ENCODE data around the gene PAPSS1.
A peak's percentile ranks its signal among the peaks of the same experiment; 100 is the strongest.
"Not testable (repeated sequence)": the region's sequence is repeated elsewhere in the genome, so short reads cannot be mapped to it uniquely, and the experiment has no call there.

Gene PAPSS1

DNA sequence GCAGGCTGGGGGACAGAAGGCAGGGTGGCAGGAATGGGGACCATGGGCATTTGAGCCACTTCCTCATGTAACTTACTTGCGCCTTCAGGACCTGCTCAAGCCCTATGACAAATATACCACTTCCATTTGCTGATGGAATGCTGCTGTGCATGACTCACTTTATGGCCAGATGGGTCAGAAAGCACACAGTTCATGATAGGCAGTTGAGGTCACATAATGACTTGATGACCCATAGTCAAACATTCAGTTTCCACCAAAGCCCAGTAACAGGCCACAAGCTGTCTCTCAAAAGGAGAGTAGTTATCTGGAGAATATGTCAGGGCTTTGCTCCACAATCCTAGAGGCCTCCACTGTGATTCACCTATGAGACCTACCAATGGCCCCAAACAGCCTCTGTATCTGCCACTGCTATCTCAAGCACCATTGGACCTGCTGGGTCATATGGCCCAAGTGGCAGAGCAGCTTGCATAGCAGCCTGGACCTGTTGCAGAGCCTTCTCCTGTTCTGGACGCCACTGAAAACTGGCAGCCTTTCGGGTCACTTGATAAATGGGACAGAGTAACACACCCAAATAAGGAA, 5.3 kb upstream of the PAPSS1 start:
- Histone ChIP-seq H3K4me1 (ENCODE audit: insufficient read depth, insufficient read length) (no peaks in the 10 kb centered on the region), H3K27me3 (ENCODE audit: insufficient read depth, insufficient read length) (no peaks in the 10 kb centered on the region), H3K9ac (ENCODE audit: insufficient read length, low read depth) (no peak overlapping the region), H3K4me3 (ENCODE audit: insufficient read length, low read depth) (no peak overlapping the region), H3K9me3 (ENCODE audit: insufficient read depth, low read length) (no peaks in the 10 kb centered on the region), H3K36me3 (ENCODE audit: insufficient read depth, insufficient read length, low read length) (no peaks in the 10 kb centered on the region)
- no peak for DNase-seq (ENCODE audit: low read depth, low spot score)
- TF ChIP-seq SUZ12 (IDR thresholded peaks at IDR 0.05; ENCODE audit: extremely low read depth, insufficient read depth, insufficient read length) = no peak
- no peak for TF ChIP-seq ZNF274 (IDR thresholded peaks at IDR 0.05; ENCODE audit: low read depth, low read length)
- no peak for TF ChIP-seq YY1 (IDR thresholded peaks at IDR 0.05; ENCODE audit: insufficient read depth, insufficient read length)

DNA sequence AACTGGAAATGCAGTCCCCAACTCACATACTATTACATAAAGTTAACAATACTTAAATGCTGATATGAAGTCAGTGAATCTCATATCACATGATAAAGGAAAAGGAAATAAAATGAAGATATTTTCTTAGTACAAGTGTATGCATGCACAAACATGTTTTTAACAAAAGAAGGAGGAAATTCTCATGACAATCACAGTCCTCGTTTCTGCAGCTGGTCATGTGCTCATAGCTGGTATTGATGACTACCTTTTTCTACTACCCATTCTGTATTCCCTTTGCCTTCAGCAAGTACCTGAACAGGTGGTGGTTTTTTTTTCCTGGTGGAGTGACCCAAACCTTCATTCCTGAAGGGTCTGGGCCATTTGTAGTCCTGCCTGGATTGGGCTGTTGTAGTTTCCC, 3.3 kb upstream of the PAPSS1 start:
- H3K9me3 ChIP-seq (ENCODE audit: insufficient read depth, low read length); H3K36me3 ChIP-seq (ENCODE audit: insufficient read depth, insufficient read length, low read length); H3K4me3 ChIP-seq (ENCODE audit: insufficient read length, low read depth); H3K27me3 ChIP-seq (ENCODE audit: insufficient read depth, insufficient read length); H3K4me1 ChIP-seq (ENCODE audit: insufficient read depth, insufficient read length); H3K9ac ChIP-seq (ENCODE audit: insufficient read length, low read depth); DNase-seq (ENCODE audit: low read depth, low spot score): not testable (repeated sequence)

DNA sequence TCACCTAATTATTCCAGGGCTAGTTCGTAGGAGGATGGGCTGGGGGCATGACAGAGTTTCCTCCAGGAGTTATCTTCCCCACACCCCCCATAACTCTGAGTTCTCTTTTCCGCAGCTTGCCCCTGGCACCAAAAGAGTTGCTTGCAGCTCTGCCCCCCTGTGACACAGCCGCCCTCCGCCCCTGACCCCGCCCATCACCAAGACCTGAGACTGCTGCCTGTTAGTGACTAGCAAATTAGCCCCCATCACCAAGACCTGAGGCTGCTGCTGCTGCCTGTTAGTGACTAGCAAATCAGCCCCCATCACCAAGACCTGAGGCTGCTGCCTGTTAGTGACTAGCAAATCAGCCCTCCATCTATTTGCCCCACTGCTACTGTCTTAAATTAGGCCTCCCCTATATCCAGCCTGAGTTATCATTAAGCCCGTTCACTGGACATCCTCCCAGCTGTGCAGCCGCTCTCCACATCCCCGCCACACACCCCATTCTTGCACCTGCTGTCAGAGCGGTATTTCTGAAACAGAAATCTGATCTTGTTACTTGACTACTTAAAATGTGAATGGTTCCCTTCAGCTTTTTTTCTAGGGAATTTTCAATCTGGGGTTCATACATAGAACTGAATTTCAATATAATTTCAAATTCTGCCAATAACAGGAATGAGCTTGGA, 1.5 kb upstream of the PAPSS1 start:
- Histone ChIP-seq H3K36me3 (ENCODE audit: insufficient read depth, insufficient read length, low read length) (peaks cover 8% of the 10 kb centered on the region), H3K4me3 (ENCODE audit: insufficient read length, low read depth) (peak overlapping the region; percentile 58), H3K27me3 (ENCODE audit: insufficient read depth, insufficient read length) (no peaks in the 10 kb centered on the region), H3K9ac (ENCODE audit: insufficient read length, low read depth) (peak overlapping the region; percentile 70), H3K9me3 (ENCODE audit: insufficient read depth, low read length) (no peaks in the 10 kb centered on the region), H3K4me1 (ENCODE audit: insufficient read depth, insufficient read length) (no peaks in the 10 kb centered on the region)
- TF ChIP-seq ZNF274 (IDR thresholded peaks at IDR 0.05; ENCODE audit: low read depth, low read length) (no peak), SUZ12 (IDR thresholded peaks at IDR 0.05; ENCODE audit: extremely low read depth, insufficient read depth, insufficient read length) (no peak), YY1 (IDR thresholded peaks at IDR 0.05; ENCODE audit: insufficient read depth, insufficient read length) (no peak)
- no peak for DNase-seq (ENCODE audit: low read depth, low spot score)

DNA sequence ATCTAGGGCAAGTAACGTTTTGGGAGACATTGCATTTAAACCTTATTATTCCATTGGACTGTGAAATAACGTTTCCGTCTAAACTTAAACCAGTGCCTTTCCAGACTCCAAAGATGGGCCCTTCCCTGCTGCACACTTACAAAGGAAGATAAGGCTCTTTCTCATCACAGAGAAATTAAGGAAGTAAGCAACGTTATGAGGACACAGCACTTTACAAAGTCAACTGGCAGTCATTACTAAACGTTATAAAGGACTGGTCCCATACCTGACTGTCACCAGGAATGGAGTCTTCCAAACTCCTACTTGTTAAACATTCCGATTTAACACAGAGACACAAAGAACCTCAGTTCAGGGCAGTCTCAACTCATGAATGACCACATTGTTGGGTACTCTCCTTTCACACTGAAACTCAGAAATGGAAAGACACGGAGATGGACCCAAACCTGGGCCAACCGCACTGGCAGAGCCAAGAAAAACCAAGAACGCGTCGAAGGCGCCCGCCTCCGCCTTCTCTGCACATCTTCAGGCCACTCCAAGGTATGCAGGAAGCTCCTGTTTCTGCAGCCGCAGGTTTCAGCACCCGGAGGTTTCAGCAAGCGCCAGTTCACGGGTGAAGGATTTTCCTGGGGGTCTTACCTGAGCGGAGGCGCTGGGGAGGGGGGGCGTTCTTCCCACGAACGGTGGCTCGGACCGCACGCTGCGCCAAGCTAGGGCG, 670 bp downstream of the PAPSS1 start:
- Histone ChIP-seq H3K4me3 (ENCODE audit: insufficient read length, low read depth) (peak overlapping the region; percentile 48), H3K36me3 (ENCODE audit: insufficient read depth, insufficient read length, low read length) (peaks cover 14% of the 10 kb centered on the region), H3K4me1 (ENCODE audit: insufficient read depth, insufficient read length) (no peaks in the 10 kb centered on the region), H3K27me3 (ENCODE audit: insufficient read depth, insufficient read length) (no peaks in the 10 kb centered on the region), H3K9ac (ENCODE audit: insufficient read length, low read depth) (peak overlapping the region; percentile 80), H3K9me3 (ENCODE audit: insufficient read depth, low read length) (no peaks in the 10 kb centered on the region)
- DNase-seq (ENCODE audit: low read depth, low spot score) = no peak
- TF ChIP-seq SUZ12 (IDR thresholded peaks at IDR 0.05; ENCODE audit: extremely low read depth, insufficient read depth, insufficient read length) (no peak), YY1 (IDR thresholded peaks at IDR 0.05; ENCODE audit: insufficient read depth, insufficient read length) (no peak), ZNF274 (IDR thresholded peaks at IDR 0.05; ENCODE audit: low read depth, low read length) (no peak)

DNA sequence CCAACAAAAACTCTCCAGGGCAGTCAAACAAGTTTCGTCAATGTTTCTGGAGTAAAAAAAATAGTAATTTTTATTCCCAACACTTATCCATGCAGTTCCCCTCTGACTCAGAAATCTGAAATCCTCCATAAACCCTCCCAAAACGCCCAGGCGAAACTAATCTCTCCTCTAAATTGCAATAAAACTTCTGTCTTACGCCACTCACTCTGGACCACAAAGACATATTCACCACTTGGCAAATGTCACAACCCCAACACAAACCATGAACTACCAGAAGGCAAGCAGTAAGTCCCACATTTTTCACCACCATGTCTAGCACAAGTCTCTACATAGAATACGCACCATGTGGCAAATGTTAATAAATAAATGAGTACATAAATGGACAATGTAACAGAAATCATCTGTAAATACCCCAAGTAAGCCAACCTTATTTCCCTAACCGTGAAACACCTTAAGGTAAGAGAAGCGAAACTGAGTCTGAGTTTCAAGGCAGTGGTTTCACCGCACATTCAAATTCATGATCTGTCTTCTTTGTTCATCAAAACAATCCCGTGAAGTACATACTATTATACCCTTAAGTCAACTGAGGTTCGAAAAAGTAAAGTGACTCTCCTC, 1.6 kb downstream of the PAPSS1 start:
- H3K9ac ChIP-seq (ENCODE audit: insufficient read length, low read depth) = no peak overlapping the region
- H3K9me3 ChIP-seq (ENCODE audit: insufficient read depth, low read length) = no peaks in the 10 kb centered on the region
- no peak for TF ChIP-seq YY1 (IDR thresholded peaks at IDR 0.05; ENCODE audit: insufficient read depth, insufficient read length)
- TF ChIP-seq ZNF274 (IDR thresholded peaks at IDR 0.05; ENCODE audit: low read depth, low read length) = no peak
- TF ChIP-seq SUZ12 (IDR thresholded peaks at IDR 0.05; ENCODE audit: extremely low read depth, insufficient read depth, insufficient read length) = no peak
- peak overlapping the region; percentile 48 for H3K4me3 ChIP-seq (ENCODE audit: insufficient read length, low read depth)
- no peaks in the 10 kb centered on the region for H3K4me1 ChIP-seq (ENCODE audit: insufficient read depth, insufficient read length)
- no peaks in the 10 kb centered on the region for H3K27me3 ChIP-seq (ENCODE audit: insufficient read depth, insufficient read length)
- peaks cover 14% of the 10 kb centered on the region for H3K36me3 ChIP-seq (ENCODE audit: insufficient read depth, insufficient read length, low read length)
- no peak for DNase-seq (ENCODE audit: low read depth, low spot score)

DNA sequence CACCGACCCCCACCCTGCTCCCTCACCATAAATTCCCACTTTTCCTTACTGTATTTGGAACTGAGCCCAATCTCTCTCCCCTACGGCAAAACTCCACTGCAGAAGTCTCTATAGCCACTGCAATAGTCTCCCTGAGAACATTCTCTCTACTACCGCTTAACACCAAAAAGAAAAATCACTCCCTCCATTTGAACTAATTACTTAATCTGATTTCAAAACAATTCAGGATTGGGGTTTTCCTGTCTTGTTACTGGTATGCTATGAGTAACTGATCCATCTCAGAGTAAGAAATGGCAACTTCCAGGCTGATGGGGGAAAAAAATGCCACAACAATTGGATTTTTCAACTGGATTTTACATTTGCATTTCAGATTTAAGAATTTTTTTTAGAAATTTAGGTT, 5.8 kb downstream of the PAPSS1 start:
- no peak for DNase-seq (ENCODE audit: low read depth, low spot score)
- Histone ChIP-seq H3K9me3 (ENCODE audit: insufficient read depth, low read length) (no peaks in the 10 kb centered on the region), H3K4me1 (ENCODE audit: insufficient read depth, insufficient read length) (no peaks in the 10 kb centered on the region), H3K36me3 (ENCODE audit: insufficient read depth, insufficient read length, low read length) (peaks cover 16% of the 10 kb centered on the region), H3K4me3 (ENCODE audit: insufficient read length, low read depth) (no peak overlapping the region), H3K9ac (ENCODE audit: insufficient read length, low read depth) (no peak overlapping the region), H3K27me3 (ENCODE audit: insufficient read depth, insufficient read length) (no peaks in the 10 kb centered on the region)
- TF ChIP-seq SUZ12 (IDR thresholded peaks at IDR 0.05; ENCODE audit: extremely low read depth, insufficient read depth, insufficient read length) (no peak), YY1 (IDR thresholded peaks at IDR 0.05; ENCODE audit: insufficient read depth, insufficient read length) (no peak), ZNF274 (IDR thresholded peaks at IDR 0.05; ENCODE audit: low read depth, low read length) (no peak)

DNA sequence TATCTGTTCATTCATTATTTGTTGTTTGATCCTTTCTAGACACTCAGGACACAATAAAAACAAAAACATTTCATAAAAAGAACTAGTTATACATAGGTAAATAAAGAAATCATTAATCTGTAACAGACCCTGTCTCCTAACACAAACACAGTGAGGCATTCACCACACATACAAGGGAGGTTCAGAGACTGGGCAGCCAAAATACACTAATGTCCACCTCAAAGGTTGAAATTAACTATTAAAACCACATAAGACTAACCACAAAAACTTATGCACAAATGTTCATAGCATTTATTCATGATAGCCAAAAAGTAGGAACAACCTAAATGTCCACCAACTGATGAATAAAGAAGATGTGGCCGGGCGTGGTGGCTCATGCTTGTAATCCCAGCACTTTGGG, 7.8 kb downstream of the PAPSS1 start:
- no peaks in the 10 kb centered on the region for H3K27me3 ChIP-seq (ENCODE audit: insufficient read depth, insufficient read length)
- DNase-seq (ENCODE audit: low read depth, low spot score) = no peak
- TF ChIP-seq ZNF274 (IDR thresholded peaks at IDR 0.05; ENCODE audit: low read depth, low read length) (no peak), YY1 (IDR thresholded peaks at IDR 0.05; ENCODE audit: insufficient read depth, insufficient read length) (no peak), SUZ12 (IDR thresholded peaks at IDR 0.05; ENCODE audit: extremely low read depth, insufficient read depth, insufficient read length) (no peak)
- H3K4me3 ChIP-seq (ENCODE audit: insufficient read length, low read depth) = no peak overlapping the region
- peaks cover 3% of the 10 kb centered on the region; the same call in 1 of the 2 replicates for H3K9me3 ChIP-seq (ENCODE audit: insufficient read depth, low read length)
- H3K4me1 ChIP-seq (ENCODE audit: insufficient read depth, insufficient read length) = no peaks in the 10 kb centered on the region
- no peak overlapping the region for H3K9ac ChIP-seq (ENCODE audit: insufficient read length, low read depth)
- H3K36me3 ChIP-seq (ENCODE audit: insufficient read depth, insufficient read length, low read length) = peaks cover 10% of the 10 kb centered on the region
